HG03103 (cell line): ENCODE data around the gene SHLD2.
"Not testable (repeated sequence)": the region's sequence is repeated elsewhere in the genome, so short reads cannot be mapped to it uniquely, and the experiment has no call there.

Experiments
- ATAC-seq: cut with Tn5 transposase; IDR thresholded peaks from one replicate; pipeline ENCODE4 v1.9.1; 2021; ENCODE audit warnings: low read depth; ENCODE audit not compliant: unreplicated experiment

Gene SHLD2

DNA sequence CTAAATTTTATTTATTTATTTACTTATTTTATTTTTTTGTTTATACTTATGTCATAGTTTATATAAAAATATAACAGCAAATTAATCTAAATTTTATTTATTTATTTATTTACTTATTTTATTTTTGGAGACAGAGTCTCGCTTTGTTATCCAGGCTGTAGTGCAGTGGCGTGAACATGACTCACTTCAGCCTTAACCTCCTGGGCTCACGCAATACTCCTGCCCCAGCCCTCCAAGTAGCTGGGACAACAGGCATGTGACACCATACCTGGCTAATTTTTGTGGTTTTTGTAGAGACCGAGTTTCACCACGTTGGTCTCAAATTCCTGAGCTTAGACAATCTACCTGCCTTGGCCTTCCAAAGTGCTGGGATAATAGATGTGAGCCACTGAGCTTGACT, 115.3 kb downstream of the SHLD2 start:
- ATAC-seq, result not testable (repeated sequence)

GRCh38 chr10:87211848-87212247, 116.8 kb downstream of the SHLD2 start:
- ATAC-seq, result not testable (repeated sequence)

- not testable (repeated sequence) for ATAC-seq
These were observed 118.3 kb downstream of the SHLD2 start for GRCh38 chr10:87213150-87213765.

DNA sequence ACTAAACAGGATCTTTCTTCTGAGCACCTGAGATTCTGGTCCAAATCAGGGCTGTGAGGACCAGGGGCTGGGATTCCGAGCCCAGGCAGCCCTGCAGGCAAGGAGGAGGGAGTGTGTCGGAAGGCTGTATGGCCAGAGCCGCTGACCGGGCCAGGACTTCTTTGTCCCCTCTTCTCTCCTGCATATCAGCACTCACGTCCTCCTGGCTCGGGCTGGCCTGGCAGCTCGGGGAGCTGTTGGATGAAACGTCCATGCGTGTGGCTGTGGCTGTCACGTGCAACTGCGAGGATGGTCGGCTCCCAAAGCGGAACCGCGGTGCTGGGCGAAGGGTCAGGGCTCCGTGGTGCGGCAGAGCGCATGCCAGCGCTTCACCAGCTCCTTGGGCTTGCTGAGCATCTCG, 118.8 kb downstream of the SHLD2 start:
- ATAC-seq, result not testable (repeated sequence)

GRCh38 chr10:87216120-87216519, 121.1 kb downstream of the SHLD2 start:
- ATAC-seq, result not testable (repeated sequence)

GRCh38 chr10:87219370-87219769, 124.4 kb downstream of the SHLD2 start:
- not testable (repeated sequence) for ATAC-seq

- ATAC-seq, result not testable (repeated sequence)
These were observed 127.8 kb downstream of the SHLD2 start for GRCh38 chr10:87222789-87223188.

DNA sequence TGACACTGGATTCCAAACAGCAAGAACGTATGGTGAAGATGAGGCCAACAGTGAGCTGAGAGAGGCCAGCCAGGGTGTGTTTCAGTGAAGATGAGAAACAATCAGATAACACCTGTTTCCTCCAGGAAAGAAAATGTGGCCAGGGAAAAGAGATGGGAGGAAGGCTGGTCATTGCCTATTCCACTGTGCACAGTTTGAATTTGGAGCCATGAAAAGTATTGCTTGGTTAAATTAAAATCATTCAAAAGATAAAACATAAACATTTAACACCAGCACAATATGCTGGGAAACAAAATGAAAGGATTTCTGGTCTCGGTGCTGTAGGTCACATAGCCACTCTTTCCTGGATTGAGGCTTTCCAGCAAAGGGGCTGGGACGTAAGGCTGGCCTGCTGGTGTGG, 130.1 kb downstream of the SHLD2 start, which contains the start of gene NUTM2A:
TSS of gene NUTM2A (plus strand) at position 301 of the 400 bp plus-strand sequence. CDS start 383 bp downstream, outside the sequence.
- ATAC-seq, result not testable (repeated sequence)

GRCh38 chr10:87228247-87228646, 133.2 kb downstream of the SHLD2 start:
- ATAC-seq, result not testable (repeated sequence)

GRCh38 chr10:87229211-87229610, 134.2 kb downstream of the SHLD2 start:
- not testable (repeated sequence) for ATAC-seq

DNA sequence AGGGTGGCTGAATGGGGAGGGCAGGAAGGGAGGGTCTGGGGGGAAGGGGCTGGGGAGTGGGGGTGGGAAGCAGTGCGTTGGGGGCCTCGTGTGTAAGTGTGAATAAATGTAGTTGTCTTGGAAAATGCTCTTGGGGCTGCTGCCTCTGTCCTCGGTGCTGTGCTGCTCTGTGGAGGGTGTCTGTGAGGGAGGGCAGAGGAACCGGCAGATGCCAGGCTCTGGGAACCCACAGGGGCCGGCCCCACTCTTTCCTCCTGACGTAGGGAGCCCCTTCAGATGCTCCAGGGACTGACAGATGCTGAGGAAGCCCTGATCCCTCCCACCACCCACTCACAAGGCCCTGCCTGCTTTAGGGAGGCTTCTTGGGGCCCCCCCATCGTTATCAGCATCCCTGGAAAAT, 139.8 kb downstream of the SHLD2 start:
- not testable (repeated sequence) for ATAC-seq

GRCh38 chr10:87237244-87237643, 142.2 kb downstream of the SHLD2 start:
- not testable (repeated sequence) for ATAC-seq

DNA sequence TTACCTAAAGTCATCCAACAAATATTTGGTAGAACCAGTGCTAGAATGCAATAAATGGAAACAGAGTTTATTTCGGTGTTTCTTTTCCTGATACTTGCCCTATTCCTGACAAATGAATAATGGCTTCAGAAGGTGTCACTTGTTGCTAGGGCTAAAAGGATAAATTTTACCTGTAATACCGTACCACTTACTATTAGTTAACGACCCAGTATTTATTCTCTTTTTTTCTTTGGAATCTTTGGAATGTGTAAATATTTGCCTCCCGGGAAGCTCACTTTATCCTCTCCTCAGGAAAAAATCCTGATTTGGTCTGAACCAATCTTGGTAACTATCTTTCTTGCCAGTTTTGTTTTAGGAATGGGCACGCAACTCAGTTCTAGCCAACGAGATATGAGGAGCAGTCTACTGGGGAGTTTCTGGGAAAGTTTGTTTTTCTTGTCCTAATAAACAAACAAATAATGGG, 144.4 kb downstream of the SHLD2 start:
- not testable (repeated sequence) for ATAC-seq
